CD4-positive, alpha-beta T cell treated with Interferon alpha-2 for 1 hour (primary cell): ENCODE results near the gene KCNJ9.

Experiments
- DNase-seq, 2 donors: peaks; one replicate each; pipeline ENCODE4 v3.0.0-alpha.2; 2020 to 2022

Gene KCNJ9

DNA sequence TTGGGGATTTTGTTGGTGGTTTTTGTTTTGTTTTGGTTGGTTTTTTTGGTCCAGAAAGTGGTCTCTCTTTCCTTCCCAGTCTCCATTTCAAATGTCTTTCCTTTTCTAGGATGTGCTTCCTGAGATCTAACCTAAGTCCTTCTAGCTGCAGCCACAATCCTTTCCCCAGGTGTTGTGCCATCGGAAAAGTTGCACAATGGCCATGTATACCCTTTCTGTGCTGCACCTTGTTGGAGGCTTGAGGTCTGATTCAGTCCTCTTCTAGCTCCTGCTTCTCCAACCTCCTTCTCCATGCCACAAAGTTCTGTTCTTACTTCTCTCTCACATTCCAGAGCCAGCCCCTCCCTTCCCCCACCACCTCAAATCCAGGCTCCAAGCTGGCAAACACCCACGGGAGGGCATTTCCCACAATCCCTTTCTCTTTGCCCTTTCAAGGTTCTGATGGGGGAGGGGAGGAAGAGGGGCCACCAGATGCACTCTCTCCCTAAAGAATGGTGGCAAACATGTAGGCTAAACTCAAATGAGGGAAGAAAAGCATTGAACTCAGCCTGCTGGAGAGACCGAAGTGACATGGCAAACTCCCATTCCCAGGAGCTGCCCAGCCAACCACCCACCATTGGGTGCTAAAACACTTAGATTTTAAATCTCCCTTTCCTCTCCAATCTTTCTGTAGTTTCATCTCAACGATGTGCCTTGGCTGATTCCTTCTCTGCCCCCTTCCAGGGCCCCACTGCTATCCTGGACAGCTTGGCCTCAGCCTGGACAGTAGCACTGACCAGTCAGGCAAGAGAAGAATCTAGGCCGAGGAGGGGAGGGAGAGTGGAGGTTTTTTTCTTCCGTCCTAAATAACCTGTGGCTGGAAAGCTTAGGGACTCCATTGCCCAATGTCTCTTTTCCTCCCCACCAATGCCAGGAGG is 14.3 kb upstream of the KCNJ9 start:
- DNase-seq: no peak

DNA sequence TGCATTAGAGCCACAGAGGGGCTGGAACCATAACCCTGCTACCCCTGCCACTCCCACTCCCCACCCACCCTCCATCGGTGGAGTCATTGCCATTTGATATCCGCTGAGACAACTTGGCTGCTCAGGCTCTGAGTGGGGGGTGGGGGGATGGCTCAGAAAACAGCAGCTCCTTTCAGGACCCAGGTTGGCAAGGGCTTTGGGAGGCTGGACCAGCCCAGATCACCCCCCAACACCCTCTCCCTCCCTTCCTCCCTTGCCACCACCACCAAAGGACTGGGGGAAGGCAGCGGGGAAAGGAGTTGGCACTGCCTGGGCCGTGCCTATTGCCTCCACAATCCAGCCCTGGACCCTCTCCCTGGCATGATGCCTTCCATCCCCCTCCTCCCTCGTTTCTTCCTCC is 13.1 kb upstream of the KCNJ9 start:
- no peak for DNase-seq

DNA sequence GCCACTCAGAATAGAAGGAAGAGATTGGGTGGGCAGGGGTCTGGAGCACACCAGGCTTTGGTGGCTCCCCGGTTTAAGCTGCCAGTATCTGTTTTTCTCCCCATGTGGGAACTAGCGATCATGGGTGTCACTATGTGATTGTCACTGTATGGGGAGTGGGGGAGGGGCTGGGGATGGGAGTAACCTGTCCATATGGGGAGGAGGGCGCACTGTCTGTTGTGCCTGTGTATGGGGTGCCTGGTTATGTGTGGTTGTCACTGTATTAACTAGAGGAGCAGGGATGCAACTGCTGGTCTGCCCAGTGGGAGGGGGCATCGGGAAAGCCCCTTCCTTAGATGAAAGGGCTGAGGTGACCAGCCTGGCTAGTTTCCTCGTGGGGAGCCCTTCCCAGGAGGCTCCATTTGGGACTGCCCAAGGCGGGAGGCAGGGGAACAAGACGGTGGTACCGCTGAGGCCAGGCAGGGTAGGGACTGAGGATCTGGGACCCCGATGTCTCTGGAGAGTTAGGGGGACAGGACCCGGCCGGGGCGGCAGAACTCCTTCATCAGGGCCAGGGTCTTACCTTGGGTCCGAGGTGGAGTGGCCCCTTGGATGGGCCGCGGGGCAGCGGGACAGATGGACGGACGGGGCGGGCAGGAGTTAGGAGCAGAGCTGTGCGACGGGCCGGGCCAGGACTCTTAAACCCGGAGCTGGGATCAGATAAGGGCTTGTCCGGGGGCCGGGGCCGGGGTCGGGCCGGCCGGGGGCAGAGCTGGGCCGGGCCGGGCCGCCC is 11.7 kb upstream of the KCNJ9 start, which contains the start of gene KCNJ10:
KCNJ10 (minus strand) TSS at position 701 of the 772 bp plus-strand sequence. CDS start 27,628 bp downstream, outside the sequence.
- DNase-seq: no peak

DNA sequence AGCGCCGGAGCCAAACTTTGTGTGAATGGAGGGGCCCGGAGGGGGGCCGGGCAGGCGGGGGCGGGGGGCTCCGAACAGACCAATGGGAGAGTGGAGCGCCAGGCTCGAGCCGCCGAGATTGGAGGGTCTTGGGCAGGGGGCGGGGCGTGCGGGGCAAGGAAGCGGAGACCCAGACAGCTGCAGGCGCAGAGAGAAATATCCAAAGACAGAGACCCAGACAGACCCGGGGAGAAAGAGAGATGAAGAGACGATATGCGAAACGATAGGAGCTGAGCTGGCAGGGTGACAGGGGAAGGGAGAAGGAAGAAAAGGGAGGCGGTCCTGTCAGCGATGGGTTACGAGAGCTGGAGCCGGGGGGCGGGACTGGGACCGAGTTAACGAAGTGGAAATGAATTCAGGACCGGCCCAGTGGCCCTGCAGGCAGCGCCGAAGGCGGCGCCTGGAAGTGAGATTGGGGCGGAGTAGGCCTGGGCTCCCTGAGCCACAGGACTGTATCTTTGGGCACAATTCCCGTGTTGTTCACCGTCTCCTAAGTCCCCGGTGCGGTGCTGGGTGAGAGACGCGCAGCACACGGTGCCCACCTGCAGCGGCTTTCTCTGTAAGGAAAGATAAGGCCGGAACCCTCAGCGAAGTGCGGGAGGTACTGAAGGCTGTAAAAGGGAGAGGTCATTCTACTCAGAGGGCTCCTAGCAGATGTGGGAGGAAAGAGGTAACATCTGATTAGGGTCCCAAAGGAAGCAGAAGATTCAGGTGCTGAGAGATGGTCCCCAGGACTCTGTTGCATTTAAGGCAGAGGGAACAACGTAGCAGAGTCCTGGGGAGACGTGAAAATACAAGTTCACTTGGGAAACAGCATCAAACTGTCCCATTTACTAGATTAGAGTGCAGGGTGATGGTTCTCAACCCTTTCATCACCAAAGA is 10.8 kb upstream of the KCNJ9 start:
- DNase-seq: peak; percentile 73 to 79

DNA sequence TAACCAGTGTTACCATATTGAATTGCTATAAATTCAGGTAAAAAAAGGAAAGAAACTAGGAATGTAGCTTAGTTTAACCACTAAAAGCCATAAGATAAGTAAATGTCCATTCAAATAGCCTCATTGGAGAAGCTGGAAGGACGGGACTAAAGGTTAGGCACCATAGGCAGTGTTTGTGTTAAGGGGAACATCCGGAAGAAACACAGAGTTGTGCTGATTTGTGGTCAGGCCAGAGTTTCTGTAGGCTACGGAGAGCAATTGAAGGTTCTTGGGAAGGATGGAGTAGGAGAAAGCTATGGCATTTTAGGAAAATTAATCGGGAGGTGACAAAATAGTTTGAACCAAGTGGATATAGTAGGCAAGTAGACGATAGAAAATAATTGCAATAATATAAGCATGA is 10.0 kb upstream of the KCNJ9 start:
- no peak for DNase-seq

DNA sequence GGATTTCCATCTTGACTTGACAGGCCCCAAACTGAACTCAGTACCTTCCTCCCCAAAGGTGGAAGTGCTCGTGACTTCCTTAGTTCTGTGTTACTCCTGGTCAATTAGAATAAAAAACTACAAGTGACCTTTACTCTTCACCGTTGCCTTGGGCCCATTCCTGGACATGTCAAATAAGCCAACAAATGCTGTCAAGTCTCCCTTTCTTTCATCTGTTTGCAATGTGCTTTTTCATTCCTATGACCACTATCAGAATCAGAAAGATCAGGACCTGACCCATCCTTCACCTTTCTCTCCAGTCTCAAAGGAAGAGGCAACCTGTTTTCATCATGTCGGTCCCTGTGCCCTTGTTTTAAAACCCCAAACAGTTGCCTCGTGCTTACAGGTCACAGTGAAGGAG is 6.5 kb upstream of the KCNJ9 start:
- DNase-seq: no peak

DNA sequence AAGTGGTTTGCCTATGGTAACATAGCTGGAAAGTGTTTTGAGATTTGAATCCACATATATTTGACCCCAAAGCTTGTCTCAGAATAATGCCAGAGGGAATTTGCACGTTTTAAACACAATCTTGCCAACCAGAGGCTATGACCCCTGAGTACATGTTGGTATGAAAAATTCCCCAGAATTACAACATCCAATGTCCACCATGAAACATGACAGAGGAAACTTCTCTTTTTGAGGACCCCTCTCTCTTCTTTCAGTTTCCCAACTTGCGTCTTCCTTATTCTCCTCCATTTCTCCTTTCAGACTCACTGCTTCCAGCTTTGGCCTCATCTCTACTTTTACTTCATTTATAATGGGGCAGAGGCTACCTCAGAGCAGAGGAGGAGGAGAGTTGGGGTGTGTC is 5.5 kb upstream of the KCNJ9 start:
- no peak for DNase-seq

DNA sequence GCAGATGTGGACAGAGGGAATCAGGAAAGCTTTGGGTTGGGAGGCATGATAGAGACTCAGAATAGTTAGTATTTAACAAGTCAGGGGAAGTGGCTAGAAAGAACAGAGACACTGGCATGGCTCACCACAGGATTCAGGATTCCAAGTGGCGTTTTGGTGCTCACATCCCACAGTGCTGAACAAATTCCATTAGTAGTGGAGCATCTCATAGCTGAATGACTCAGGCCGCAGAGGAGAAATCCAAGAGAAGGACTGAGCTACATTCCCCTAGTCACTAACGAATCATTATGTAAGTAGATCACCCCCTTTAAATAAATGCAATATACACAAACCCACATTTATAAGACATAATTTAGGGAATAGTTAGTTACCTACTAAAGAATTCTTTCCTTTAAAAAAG is 5.0 kb upstream of the KCNJ9 start:
- no peak for DNase-seq

DNA sequence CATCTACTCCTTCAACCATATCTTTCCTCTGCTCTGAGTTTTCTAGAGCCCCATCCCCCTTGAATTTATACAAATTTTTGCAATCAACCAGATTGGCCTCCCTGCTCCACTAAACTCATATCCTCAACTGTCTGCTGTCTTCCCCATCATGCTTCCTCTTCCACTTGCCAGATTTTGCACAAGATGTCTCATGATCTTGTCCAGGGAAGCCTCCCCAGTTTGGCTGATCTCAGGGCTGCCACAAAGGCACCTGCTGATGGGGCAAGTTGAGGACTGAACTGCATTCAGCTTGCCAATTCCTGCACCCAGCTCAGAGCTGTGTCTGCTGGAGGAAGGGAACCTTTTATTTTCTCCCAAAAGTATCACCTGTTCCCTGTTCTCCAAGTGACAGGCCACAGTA is 3.9 kb upstream of the KCNJ9 start:
- no peak for DNase-seq

DNA sequence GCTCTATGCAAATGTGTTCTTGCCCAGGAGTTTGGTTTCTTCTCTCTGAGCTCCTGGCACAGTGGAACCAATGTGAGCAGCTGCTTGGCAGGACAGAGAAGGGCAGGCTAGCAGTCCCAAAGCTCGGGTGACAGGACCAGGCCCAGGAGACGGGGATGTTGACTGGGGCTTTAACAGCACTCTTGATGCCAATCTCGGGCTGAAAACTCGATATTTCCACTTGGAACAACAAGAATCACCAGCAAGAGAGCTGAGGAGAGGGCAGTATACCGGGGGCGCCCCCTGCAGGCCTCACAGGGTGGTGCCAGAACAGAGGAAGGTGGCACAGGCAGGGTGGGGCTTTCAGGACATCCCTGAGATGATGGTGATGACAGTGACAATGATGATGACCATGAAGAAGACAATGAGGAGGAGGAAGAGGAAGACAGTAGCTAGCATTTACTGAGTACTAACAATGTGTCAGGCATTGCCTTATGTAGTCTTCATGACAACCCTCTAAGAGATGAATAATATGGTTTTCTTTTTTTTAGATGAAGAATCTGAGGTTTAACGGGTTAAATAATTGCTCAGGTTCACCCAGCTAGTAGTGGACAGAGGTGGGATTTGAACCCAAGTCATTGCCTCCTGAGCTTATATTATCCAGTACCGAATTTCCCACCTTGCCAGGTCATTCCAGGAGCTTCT is 2.7 kb upstream of the KCNJ9 start:
- DNase-seq: peak; percentile 55 to 67

DNA sequence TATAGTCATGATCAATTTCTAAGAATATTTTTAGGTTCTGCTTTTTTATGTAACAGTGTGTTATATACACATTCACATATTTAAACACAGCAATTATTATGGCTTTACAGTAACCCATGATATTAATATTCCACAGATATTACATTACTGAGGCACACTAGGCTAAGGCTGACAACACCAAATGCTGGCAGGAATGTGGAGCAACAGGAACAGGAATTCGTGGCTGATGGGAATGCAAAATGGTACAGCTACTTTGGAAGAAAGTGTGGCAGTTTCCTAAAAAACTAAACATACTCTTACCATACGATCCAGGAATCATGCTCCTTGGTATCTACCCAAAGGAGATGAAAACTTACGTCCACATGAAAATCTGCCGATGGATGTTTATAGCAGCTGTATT is 1.9 kb upstream of the KCNJ9 start:
- DNase-seq: no peak

DNA sequence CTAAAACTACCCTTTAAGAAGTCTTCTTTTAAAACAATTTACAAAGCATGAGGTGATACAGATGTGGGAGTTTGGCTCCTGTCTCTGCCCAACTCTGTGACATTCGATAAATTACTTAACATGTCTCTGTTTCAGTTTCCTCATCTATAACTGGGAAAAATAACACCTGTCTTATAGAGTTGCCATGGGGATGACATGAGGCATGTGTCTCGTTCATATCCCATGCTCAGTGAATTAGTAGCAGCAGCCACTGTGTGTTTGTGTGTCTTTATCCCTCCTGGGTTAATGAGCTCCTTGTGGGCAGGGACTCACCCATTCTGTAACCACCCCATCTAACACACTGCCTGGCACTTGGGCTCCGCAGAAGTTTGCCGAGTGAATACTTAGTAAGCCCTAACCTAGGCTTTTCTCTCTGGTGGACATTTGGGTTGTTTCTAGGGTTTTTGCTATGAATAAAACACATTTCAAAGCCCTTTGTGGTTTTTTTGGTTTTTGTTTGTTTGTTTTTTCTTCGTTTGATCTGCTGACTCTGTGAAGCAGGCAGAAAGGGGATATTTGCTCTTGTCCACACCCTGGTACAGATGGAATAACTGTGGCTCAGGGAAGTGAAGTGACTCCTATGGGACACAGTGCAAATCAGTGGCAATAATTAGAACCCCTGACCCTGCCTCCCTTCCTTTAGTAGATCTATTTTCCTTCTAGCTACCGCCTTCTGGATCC is 797 bp upstream of the KCNJ9 start:
- no peak for DNase-seq

DNA sequence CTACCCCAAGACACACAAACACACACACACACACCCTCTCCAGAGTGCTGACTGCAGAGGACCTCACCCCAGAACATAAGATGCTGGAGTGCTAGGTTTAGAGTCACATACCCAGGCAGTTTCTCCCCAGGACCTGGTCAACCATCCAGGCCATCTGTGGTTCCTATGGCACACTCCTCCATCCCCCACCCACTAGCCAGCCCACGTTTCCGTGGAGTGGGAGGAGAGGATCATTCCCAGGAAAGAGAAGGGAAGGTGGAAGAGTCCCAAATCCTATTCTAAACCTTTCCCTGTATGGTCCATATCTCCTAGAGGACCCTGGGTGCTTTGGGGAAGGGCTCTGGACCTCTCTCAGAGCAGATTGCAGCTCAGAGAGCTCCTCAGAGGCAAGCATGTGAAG is 1.1 kb downstream of the KCNJ9 start:
- no peak for DNase-seq

DNA sequence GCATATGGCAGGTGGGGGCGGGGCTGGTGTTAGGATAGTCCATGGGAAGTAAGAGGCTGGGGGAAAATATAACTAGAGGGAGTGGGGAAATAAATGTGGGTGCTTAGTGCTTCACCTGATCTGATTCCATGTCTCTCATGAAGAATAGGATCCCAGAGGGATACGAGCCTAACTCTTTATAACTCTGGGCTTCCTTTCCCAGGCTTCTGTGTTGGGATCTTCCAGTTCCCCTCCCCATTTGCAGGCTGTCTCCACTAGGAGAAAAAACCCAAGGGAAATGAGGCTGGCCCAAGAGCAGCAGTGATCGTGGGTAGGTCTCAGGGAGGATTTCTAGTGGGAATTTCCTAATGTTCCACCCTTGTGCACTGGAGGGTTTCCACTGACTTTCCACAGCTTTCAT is 1.6 kb downstream of the KCNJ9 start:
- no peak for DNase-seq

DNA sequence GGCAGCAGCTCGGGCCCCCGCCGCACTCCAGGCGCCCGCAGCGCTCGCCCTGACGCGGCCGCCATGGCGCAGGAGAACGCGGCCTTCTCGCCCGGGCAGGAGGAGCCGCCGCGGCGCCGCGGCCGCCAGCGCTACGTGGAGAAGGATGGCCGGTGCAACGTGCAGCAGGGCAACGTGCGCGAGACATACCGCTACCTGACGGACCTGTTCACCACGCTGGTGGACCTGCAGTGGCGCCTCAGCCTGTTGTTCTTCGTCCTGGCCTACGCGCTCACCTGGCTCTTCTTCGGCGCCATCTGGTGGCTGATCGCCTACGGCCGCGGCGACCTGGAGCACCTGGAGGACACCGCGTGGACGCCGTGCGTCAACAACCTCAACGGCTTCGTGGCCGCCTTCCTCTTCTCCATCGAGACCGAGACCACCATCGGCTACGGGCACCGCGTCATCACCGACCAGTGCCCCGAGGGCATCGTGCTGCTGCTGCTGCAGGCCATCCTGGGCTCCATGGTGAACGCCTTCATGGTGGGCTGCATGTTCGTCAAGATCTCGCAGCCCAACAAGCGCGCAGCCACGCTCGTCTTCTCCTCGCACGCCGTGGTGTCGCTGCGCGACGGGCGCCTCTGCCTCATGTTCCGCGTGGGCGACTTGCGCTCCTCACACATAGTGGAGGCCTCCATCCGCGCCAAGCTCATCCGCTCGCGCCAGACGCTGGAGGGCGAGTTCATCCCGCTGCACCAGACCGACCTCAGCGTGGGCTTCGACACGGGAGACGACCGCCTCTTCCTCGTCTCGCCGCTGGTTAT is 2.8 kb downstream of the KCNJ9 start:
- DNase-seq: peak; percentile 66 to 82

DNA sequence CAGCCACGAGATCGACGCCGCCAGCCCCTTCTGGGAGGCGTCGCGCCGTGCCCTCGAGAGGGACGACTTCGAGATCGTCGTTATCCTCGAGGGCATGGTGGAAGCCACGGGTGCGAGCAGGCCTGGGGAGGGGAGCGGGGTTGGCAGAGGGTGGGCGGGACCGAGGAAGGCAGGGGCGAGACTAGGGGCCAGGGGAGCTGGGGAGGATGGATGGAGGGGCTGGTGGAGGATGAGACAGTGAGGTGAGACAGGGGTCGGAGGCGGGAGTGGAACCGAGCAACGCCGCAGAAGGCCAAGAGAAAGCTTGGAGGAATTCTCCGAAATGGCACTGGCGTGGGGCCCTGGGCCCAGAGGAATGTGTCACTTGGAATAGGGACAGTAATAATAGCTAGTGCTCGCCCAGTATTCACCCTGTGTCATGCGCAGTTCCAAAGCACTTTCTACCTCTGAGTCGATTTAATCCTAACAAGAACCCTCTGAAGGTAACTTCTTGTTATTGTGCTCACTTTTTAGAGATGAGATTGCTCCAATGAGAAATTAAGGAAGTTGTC is 3.5 kb downstream of the KCNJ9 start:
- DNase-seq: no peak

DNA sequence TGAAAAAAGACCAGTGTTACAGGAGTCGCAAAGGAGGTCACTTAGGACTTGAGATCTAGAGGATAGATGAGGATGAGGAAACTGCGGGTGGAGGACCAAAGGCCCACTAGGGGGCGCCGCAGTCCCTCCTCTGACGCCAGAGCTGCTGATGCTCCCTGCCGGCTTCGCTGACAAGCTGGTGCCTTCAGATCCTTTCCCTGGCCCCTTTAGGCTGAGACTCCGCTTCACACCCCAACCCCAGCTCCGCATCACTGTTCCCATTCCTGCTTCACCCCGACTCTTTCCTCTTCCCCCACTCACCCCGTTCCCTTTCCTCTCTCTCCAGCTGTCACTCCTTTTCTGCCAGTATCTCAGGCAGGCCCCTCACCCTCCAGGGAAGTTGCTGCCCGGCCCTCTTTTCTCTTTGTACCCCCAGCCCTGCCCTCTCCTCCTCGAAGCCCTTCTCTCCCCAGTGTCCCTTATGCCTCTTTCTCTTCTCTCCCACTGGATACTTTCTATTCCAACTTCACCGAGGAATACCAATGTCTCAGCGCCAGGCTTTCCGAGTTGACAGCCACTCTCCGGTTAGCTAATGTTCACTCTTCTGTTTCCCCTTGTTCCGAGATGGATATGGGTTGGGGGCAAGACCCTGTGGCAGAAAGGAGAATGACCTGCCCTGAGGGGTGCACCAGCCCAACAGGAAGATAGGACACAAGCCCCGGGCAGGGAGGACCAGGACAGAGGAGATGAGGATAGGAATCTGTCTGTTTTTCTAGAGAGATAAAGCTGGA is 4.5 kb downstream of the KCNJ9 start:
- peak; percentile 73 to 78 for DNase-seq

DNA sequence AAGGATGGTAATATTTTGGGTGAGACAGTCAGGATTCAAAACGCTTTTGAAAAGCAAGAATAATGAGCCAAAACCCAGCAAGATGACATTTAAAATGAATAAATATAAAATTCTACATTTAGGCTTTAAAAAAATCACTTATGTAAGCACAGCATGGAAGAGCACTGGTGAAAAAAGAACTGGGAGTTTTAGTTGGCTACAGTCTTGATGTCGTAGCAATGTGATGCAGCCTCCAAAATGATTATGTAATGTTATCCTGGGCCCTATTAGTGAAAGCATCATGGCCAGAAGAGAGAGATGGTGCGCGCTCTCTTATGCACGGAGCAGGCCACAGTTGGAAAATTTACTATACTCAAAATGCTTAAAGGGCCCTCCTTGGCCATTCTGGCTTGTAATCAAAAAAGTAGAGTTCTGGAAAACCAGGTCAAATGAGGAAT is 5.1 kb downstream of the KCNJ9 start:
- DNase-seq: no peak

DNA sequence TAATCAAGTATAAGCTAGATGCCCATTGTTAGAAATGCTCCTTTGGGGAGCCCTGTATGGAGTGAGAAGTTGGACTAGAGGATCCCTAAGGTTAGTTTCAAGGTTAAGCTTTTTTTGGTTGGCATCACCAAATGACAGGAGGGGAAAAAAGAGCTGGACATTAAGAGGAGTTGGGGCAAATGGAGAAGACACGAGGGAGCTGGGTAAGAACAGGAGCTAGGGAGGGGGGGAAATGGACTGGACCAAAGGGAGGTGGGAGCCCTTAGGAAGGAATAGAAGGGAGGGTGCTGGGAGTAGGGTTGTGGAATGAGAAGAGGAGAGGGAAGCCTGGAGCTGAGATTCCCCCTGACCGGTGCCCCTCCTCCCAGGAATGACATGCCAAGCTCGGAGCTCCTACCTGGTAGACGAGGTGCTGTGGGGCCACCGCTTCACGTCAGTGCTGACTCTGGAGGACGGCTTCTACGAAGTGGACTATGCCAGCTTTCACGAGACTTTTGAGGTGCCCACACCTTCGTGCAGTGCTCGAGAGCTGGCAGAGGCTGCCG is 5.9 kb downstream of the KCNJ9 start:
- DNase-seq: no peak
